ENCODE data around the gene TMEM45A.

TMEM45A gene

GRCh38 chr3:100516838-100517237 lies 24.4 kb downstream of the TMEM45A start:
- Mint-ChIP-seq H3K27me3 (ENCODE audit: low read depth, poor library complexity) (no peaks in the 10 kb centered on the region), H3K9me3 (peaks cover 22% of the 10 kb centered on the region), H3K36me3 (ENCODE audit: low read depth) (peaks cover 29% of the 10 kb centered on the region), H3K27ac (no peak overlapping the region), H3K4me3 (no peak overlapping the region), H3K4me1 (no peaks in the 10 kb centered on the region)
- no peak for DNase-seq
- no peak for TF ChIP-seq CTCF (IDR thresholded peaks at IDR 0.05)

GRCh38 chr3:100517276-100517675 lies 24.9 kb downstream of the TMEM45A start:
- peaks cover 18% of the 10 kb centered on the region for H3K9me3 Mint-ChIP-seq
- DNase-seq, result no peak
- no peaks in the 10 kb centered on the region for H3K4me1 Mint-ChIP-seq
- no peak overlapping the region for H3K27ac Mint-ChIP-seq
- peaks cover 33% of the 10 kb centered on the region for H3K36me3 Mint-ChIP-seq (ENCODE audit: low read depth)
- H3K27me3 Mint-ChIP-seq (ENCODE audit: low read depth, poor library complexity), result no peaks in the 10 kb centered on the region
- no peak overlapping the region for H3K4me3 Mint-ChIP-seq
- TF ChIP-seq CTCF (IDR thresholded peaks at IDR 0.05), result no peak

- no peak overlapping the region for H3K27ac Mint-ChIP-seq
These were observed 25.8 kb downstream of the TMEM45A start for GRCh38 chr3:100518244-100518643.

GRCh38 chr3:100518983-100519382 lies 26.6 kb downstream of the TMEM45A start:
- Mint-ChIP-seq H3K27ac (no peak overlapping the region), H3K4me3 (no peak overlapping the region), H3K4me1 (no peaks in the 10 kb centered on the region), H3K9me3 (peaks cover 16% of the 10 kb centered on the region), H3K27me3 (ENCODE audit: low read depth, poor library complexity) (peaks cover 2% of the 10 kb centered on the region), H3K36me3 (ENCODE audit: low read depth) (peaks cover 50% of the 10 kb centered on the region)
- no peak for DNase-seq
- TF ChIP-seq CTCF (IDR thresholded peaks at IDR 0.05), result no peak

More at GRCh38 chr3:100518244-100518643, 25.8 kb downstream of the TMEM45A start:
- H3K4me3 Mint-ChIP-seq, result no peak overlapping the region
- no peaks in the 10 kb centered on the region for H3K27me3 Mint-ChIP-seq (ENCODE audit: low read depth, poor library complexity)
- TF ChIP-seq CTCF (IDR thresholded peaks at IDR 0.05), result no peak
- H3K9me3 Mint-ChIP-seq, result peaks cover 17% of the 10 kb centered on the region
- H3K36me3 Mint-ChIP-seq (ENCODE audit: low read depth), result peaks cover 43% of the 10 kb centered on the region
- no peak for DNase-seq
- H3K4me1 Mint-ChIP-seq, result no peaks in the 10 kb centered on the region

GRCh38 chr3:100521439-100521845 lies 29.0 kb downstream of the TMEM45A start:
- peaks cover 5% of the 10 kb centered on the region for H3K4me1 Mint-ChIP-seq
- DNase-seq, result no peak
- H3K27me3 Mint-ChIP-seq (ENCODE audit: low read depth, poor library complexity), result peaks cover 7% of the 10 kb centered on the region
- peaks cover 3% of the 10 kb centered on the region for H3K9me3 Mint-ChIP-seq
- peaks cover 61% of the 10 kb centered on the region for H3K36me3 Mint-ChIP-seq (ENCODE audit: low read depth)
- H3K27ac Mint-ChIP-seq, result no peak overlapping the region
- no peak overlapping the region for H3K4me3 Mint-ChIP-seq
- no peak for TF ChIP-seq CTCF (IDR thresholded peaks at IDR 0.05)

- no peak for TF ChIP-seq CTCF (IDR thresholded peaks at IDR 0.05)
- no peak overlapping the region for H3K27ac Mint-ChIP-seq
- H3K36me3 Mint-ChIP-seq (ENCODE audit: low read depth), result peaks cover 61% of the 10 kb centered on the region
- DNase-seq, result no peak
- H3K4me1 Mint-ChIP-seq, result peaks cover 5% of the 10 kb centered on the region
- no peaks in the 10 kb centered on the region for H3K9me3 Mint-ChIP-seq
- H3K27me3 Mint-ChIP-seq (ENCODE audit: low read depth, poor library complexity), result peaks cover 7% of the 10 kb centered on the region
- no peak overlapping the region for H3K4me3 Mint-ChIP-seq
These were observed 29.7 kb downstream of the TMEM45A start for GRCh38 chr3:100522125-100522524.
